ENCODE data around the gene GPR85.
"Not testable (repeated sequence)": the region's sequence is repeated elsewhere in the genome, so short reads cannot be mapped to it uniquely, and the experiment has no call there.

- TF ChIP-seq CTCF (conservative IDR thresholded peaks at IDR 0.05; ENCODE audit: low read depth, low read length); POLR2A (IDR thresholded peaks at IDR 0.05; ENCODE audit: low read depth, low read length); BHLHE40 (IDR thresholded peaks at IDR 0.05; ENCODE audit: low read depth, low read length); FOS (IDR thresholded peaks at IDR 0.05; ENCODE audit: low read depth, low read length): not testable (repeated sequence)
These were observed 30.7 kb upstream of the GPR85 start for GRCh38 chr7:113117374-113117774.

All from IMR-90 (cell line).